ENCODE results near the gene IL37.
"Not testable (repeated sequence)": the region's sequence is repeated elsewhere in the genome, so short reads cannot be mapped to it uniquely, and the experiment has no call there.

The IL37 gene

GRCh38 chr2:112923967-112924338 lies 13.0 kb downstream of the IL37 start:
- peaks cover 12% of the 10 kb centered on the region for H3K4me1 Mint-ChIP-seq (ENCODE audit: low read depth)
- H3K36me3 Mint-ChIP-seq (ENCODE audit: low read depth): peaks cover 3% of the 10 kb centered on the region
- H3K27ac Mint-ChIP-seq: no peak overlapping the region
- H3K27me3 Mint-ChIP-seq (ENCODE audit: low read depth): peaks cover 12% of the 10 kb centered on the region
- H3K4me3 Mint-ChIP-seq: no peak overlapping the region
- H3K9me3 Mint-ChIP-seq: no peaks in the 10 kb centered on the region

- H3K9me3 Mint-ChIP-seq: no peaks in the 10 kb centered on the region
- no peaks in the 10 kb centered on the region for H3K36me3 Mint-ChIP-seq (ENCODE audit: low read depth)
- H3K4me3 Mint-ChIP-seq: no peak overlapping the region
- H3K27ac Mint-ChIP-seq: no peak overlapping the region
- peaks cover 12% of the 10 kb centered on the region for H3K27me3 Mint-ChIP-seq (ENCODE audit: low read depth)
- H3K4me1 Mint-ChIP-seq (ENCODE audit: low read depth): peaks cover 8% of the 10 kb centered on the region
These were observed 13.4 kb downstream of the IL37 start for GRCh38 chr2:112924360-112924759.

- no peak overlapping the region for H3K4me3 Mint-ChIP-seq
- H3K27me3 Mint-ChIP-seq (ENCODE audit: low read depth): peaks cover 12% of the 10 kb centered on the region
- H3K27ac Mint-ChIP-seq: no peak overlapping the region
- H3K36me3 Mint-ChIP-seq (ENCODE audit: low read depth): no peaks in the 10 kb centered on the region
- no peaks in the 10 kb centered on the region for H3K9me3 Mint-ChIP-seq
- peaks cover 8% of the 10 kb centered on the region for H3K4me1 Mint-ChIP-seq (ENCODE audit: low read depth)
These were observed 13.9 kb downstream of the IL37 start for GRCh38 chr2:112924821-112925220.

- H3K9me3 Mint-ChIP-seq: no peaks in the 10 kb centered on the region
- no peaks in the 10 kb centered on the region for H3K36me3 Mint-ChIP-seq (ENCODE audit: low read depth)
- no peak overlapping the region for H3K4me3 Mint-ChIP-seq
- H3K27ac Mint-ChIP-seq: no peak overlapping the region
- H3K27me3 Mint-ChIP-seq (ENCODE audit: low read depth): peaks cover 12% of the 10 kb centered on the region
- H3K4me1 Mint-ChIP-seq (ENCODE audit: low read depth): peaks cover 2% of the 10 kb centered on the region
These were observed 15.7 kb downstream of the IL37 start for GRCh38 chr2:112926707-112927106.

GRCh38 chr2:112927745-112928144 lies 16.8 kb downstream of the IL37 start:
- Mint-ChIP-seq H3K27ac (no peak overlapping the region), H3K27me3 (ENCODE audit: low read depth) (peaks cover 15% of the 10 kb centered on the region), H3K4me3 (no peak overlapping the region), H3K36me3 (ENCODE audit: low read depth) (no peaks in the 10 kb centered on the region), H3K9me3 (no peaks in the 10 kb centered on the region), H3K4me1 (ENCODE audit: low read depth) (peaks cover 2% of the 10 kb centered on the region)

- H3K27ac Mint-ChIP-seq: no peak overlapping the region
- no peaks in the 10 kb centered on the region for H3K36me3 Mint-ChIP-seq (ENCODE audit: low read depth)
- no peak overlapping the region for H3K4me3 Mint-ChIP-seq
- H3K4me1 Mint-ChIP-seq (ENCODE audit: low read depth): peaks cover 2% of the 10 kb centered on the region
- H3K27me3 Mint-ChIP-seq (ENCODE audit: low read depth): peaks cover 30% of the 10 kb centered on the region
- H3K9me3 Mint-ChIP-seq: no peaks in the 10 kb centered on the region
These were observed 22.3 kb downstream of the IL37 start for GRCh38 chr2:112933261-112933660.

GRCh38 chr2:112934117-112934516 lies 23.2 kb downstream of the IL37 start:
- H3K4me1 Mint-ChIP-seq (ENCODE audit: low read depth); H3K9me3 Mint-ChIP-seq; H3K36me3 Mint-ChIP-seq (ENCODE audit: low read depth); H3K27ac Mint-ChIP-seq; H3K4me3 Mint-ChIP-seq: not testable (repeated sequence)
- H3K27me3 Mint-ChIP-seq (ENCODE audit: low read depth): peaks cover 38% of the 10 kb centered on the region

- no peaks in the 10 kb centered on the region for H3K36me3 Mint-ChIP-seq (ENCODE audit: low read depth)
These were observed 25.9 kb downstream of the IL37 start for GRCh38 chr2:112936927-112937232.

GRCh38 chr2:112938904-112939303 lies 27.9 kb downstream of the IL37 start:
- Mint-ChIP-seq H3K36me3 (ENCODE audit: low read depth) (no peaks in the 10 kb centered on the region), H3K4me3 (no peak overlapping the region), H3K9me3 (no peaks in the 10 kb centered on the region), H3K27me3 (ENCODE audit: low read depth) (peaks cover 42% of the 10 kb centered on the region), H3K27ac (no peak overlapping the region), H3K4me1 (ENCODE audit: low read depth) (peaks cover 7% of the 10 kb centered on the region)

More at GRCh38 chr2:112936927-112937232, 25.9 kb downstream of the IL37 start:
- Mint-ChIP-seq H3K27ac (no peak overlapping the region), H3K4me1 (ENCODE audit: low read depth) (peaks cover 5% of the 10 kb centered on the region), H3K4me3 (no peak overlapping the region), H3K27me3 (ENCODE audit: low read depth) (peaks cover 43% of the 10 kb centered on the region), H3K9me3 (no peaks in the 10 kb centered on the region)

GRCh38 chr2:112939425-112939824 lies 28.5 kb downstream of the IL37 start:
- Mint-ChIP-seq H3K4me3 (no peak overlapping the region), H3K9me3 (no peaks in the 10 kb centered on the region), H3K36me3 (ENCODE audit: low read depth) (no peaks in the 10 kb centered on the region), H3K27me3 (ENCODE audit: low read depth) (peaks cover 45% of the 10 kb centered on the region), H3K27ac (no peak overlapping the region), H3K4me1 (ENCODE audit: low read depth) (peaks cover 7% of the 10 kb centered on the region)

GRCh38 chr2:112940859-112941625 lies 30.1 kb downstream of the IL37 start:
- no peaks in the 10 kb centered on the region for H3K36me3 Mint-ChIP-seq (ENCODE audit: low read depth)
- H3K27ac Mint-ChIP-seq: no peak overlapping the region
- H3K4me3 Mint-ChIP-seq: no peak overlapping the region
- peaks cover 7% of the 10 kb centered on the region for H3K4me1 Mint-ChIP-seq (ENCODE audit: low read depth)
- peaks cover 50% of the 10 kb centered on the region for H3K27me3 Mint-ChIP-seq (ENCODE audit: low read depth)
- H3K9me3 Mint-ChIP-seq: no peaks in the 10 kb centered on the region

- H3K9me3 Mint-ChIP-seq: no peaks in the 10 kb centered on the region
- peaks cover 41% of the 10 kb centered on the region for H3K27me3 Mint-ChIP-seq (ENCODE audit: low read depth)
- H3K4me1 Mint-ChIP-seq (ENCODE audit: low read depth): peaks cover 5% of the 10 kb centered on the region
- no peak overlapping the region for H3K4me3 Mint-ChIP-seq
- no peak overlapping the region for H3K27ac Mint-ChIP-seq
- H3K36me3 Mint-ChIP-seq (ENCODE audit: low read depth): no peaks in the 10 kb centered on the region
These were observed 31.0 kb downstream of the IL37 start for GRCh38 chr2:112941753-112942653.

- H3K27ac Mint-ChIP-seq: no peak overlapping the region
- no peaks in the 10 kb centered on the region for H3K9me3 Mint-ChIP-seq
- no peaks in the 10 kb centered on the region for H3K36me3 Mint-ChIP-seq (ENCODE audit: low read depth)
- peaks cover 5% of the 10 kb centered on the region for H3K4me1 Mint-ChIP-seq (ENCODE audit: low read depth)
- no peak overlapping the region for H3K4me3 Mint-ChIP-seq
- peaks cover 34% of the 10 kb centered on the region for H3K27me3 Mint-ChIP-seq (ENCODE audit: low read depth)
These were observed 31.7 kb downstream of the IL37 start for GRCh38 chr2:112942654-112943002.

GRCh38 chr2:112944971-112945370 lies 34.0 kb downstream of the IL37 start:
- Mint-ChIP-seq H3K4me3 (no peak overlapping the region), H3K27me3 (ENCODE audit: low read depth) (peaks cover 30% of the 10 kb centered on the region), H3K27ac (no peak overlapping the region), H3K9me3 (no peaks in the 10 kb centered on the region), H3K4me1 (ENCODE audit: low read depth) (peaks cover 5% of the 10 kb centered on the region), H3K36me3 (ENCODE audit: low read depth) (no peaks in the 10 kb centered on the region)

- H3K36me3 Mint-ChIP-seq (ENCODE audit: low read depth): no peaks in the 10 kb centered on the region
These were observed 35.1 kb downstream of the IL37 start for GRCh38 chr2:112946086-112946485.

More at GRCh38 chr2:112946086-112946485, 35.1 kb downstream of the IL37 start:
- no peak overlapping the region for H3K4me3 Mint-ChIP-seq
- H3K9me3 Mint-ChIP-seq: no peaks in the 10 kb centered on the region
- no peak overlapping the region for H3K27ac Mint-ChIP-seq
- H3K4me1 Mint-ChIP-seq (ENCODE audit: low read depth): peaks cover 5% of the 10 kb centered on the region
- peaks cover 34% of the 10 kb centered on the region for H3K27me3 Mint-ChIP-seq (ENCODE audit: low read depth)

Measured in T-helper 1 cell treated with Interleukin-12 subunit alpha and Interleukin-12 subunit beta and Interleukin-4 antibody, amounts not matched to agents 30 μg/mL and 1 μg/mL, for 36 hours (primary cell).